HCT116 (cell line): Measurements from ENCODE around the gene TAF4B. TPM values are rescaled to one million over a fixed set of nuclear protein-coding genes. Genes with fewer than 3 reads are reported as not detected.

ENCODE experiments used
- ATAC-seq: fragments of 200-7000 bp; cut with Tn5 transposase; 2 replicates; pipeline ENCODE4 v1.9.1; 2020; ENCODE audit warnings: mild to moderate bottlenecking, moderate library complexity
- BruUV-seq: library from RNA; stranded (reverse); fragments of 400-500 nt; replicated peaks from 2 replicates; lab custom pipeline; 2021; lab: Mats Ljungman, UMichigan
- CTCF ChIA-PET: fragments of 300-600 bp; sonication (Branson Sonifier 250); formaldehyde crosslinking; loops from one replicate; lab custom pipeline; 2021; ENCODE audit warnings: antibody characterized with exemption; lab: Charles Lee
- POLR2A ChIA-PET: fragments of 300-600, 350-600 bp; sonication (Branson Sonifier 250); formaldehyde crosslinking; loops from one replicate; lab custom pipeline; 2021; ENCODE audit warnings: antibody characterized with exemption; lab: Charles Lee
- RAD21 ChIA-PET, 2 experiments: fragments of 300-600 bp; sonication (Branson Sonifier 250); formaldehyde crosslinking; loops; one replicate each; lab custom pipeline; 2023; ENCODE audit warnings: low total read pairs in 2 of 2; ENCODE audit not compliant: uncharacterized antibody in 2 of 2, unreplicated experiment in 2 of 2, low non-redundant PET in 1 of 2; lab: Charles Lee
- DNase-seq: peaks from one replicate; pipeline ENCODE4 v3.0.0-alpha.2; 2010; ENCODE audit warnings: low read depth, low spot score
- H2AFZ ChIP-seq: fragments of 200-600 bp; shearing (Covaris generic), sonication (generic); 2 replicates; pipeline ENCODE4 v1.6.1; 2017; ENCODE audit warnings: low read depth, mixed run types, mixed read lengths, antibody characterized with exemption, low read length; ENCODE audit not compliant: poor library complexity, severe bottlenecking
- H3K27ac ChIP-seq: 2 replicates; pipeline ENCODE4 v1.5.1; 2012; ENCODE audit warnings: low read depth, low read length
- H3K27me3 ChIP-seq: fragments of 200-600 bp; sonication (generic); 2 replicates; pipeline ENCODE4 v1.6.1; 2016; ENCODE audit warnings: mixed run types, low read length, mixed read lengths; ENCODE audit not compliant: insufficient read depth
- H3K36me3 ChIP-seq, 2 experiments: fragments of 200-500 bp in 1 of 2; fragments of 200-600 bp in 1 of 2; sonication (Bioruptor generic) in 1 of 2; sonication (generic) in 1 of 2; 2 replicates each; pipeline versions ENCODE4 v1.5.1 to v1.6.1; 2014 to 2016; ENCODE audit warnings: low read length in 2 of 2, inconsistent platforms in 1 of 2, mixed read lengths in 1 of 2, mixed run types in 1 of 2; ENCODE audit not compliant: insufficient read depth in 2 of 2, control insufficient read depth in 1 of 2
- H3K4me1 ChIP-seq, 2 experiments: fragments of 200-600 bp in 1 of 2; sonication (generic) in 1 of 2; 2 replicates each; pipeline versions ENCODE4 v1.5.1 to v1.6.1; 2012 to 2017; ENCODE audit warnings: low read length in 2 of 2, inconsistent platforms in 1 of 2, mild to moderate bottlenecking in 1 of 2, mixed read lengths in 1 of 2, mixed run types in 1 of 2, moderate library complexity in 1 of 2; ENCODE audit not compliant: insufficient read depth in 2 of 2, control insufficient read depth in 1 of 2
- H3K4me2 ChIP-seq: fragments of 200-600 bp; sonication (generic); 2 replicates; pipeline ENCODE4 v1.6.1; 2017; ENCODE audit warnings: mixed run types, low read length, mixed read lengths
- H3K4me3 ChIP-seq, 2 experiments: fragments of 200-600 bp in 1 of 2; sonication (generic) in 1 of 2; replicated peaks in 1 of 2; 2 replicates each; pipeline ENCODE4 v1.5.1; 2011 to 2016; ENCODE audit warnings: low read length in 2 of 2, control low read depth in 1 of 2, low read depth in 1 of 2, mild to moderate bottlenecking in 1 of 2, mixed read lengths in 1 of 2, mixed run types in 1 of 2
- H3K79me2 ChIP-seq: fragments of 200-600 bp; sonication (generic); 2 replicates; pipeline ENCODE4 v1.6.1; 2017; ENCODE audit warnings: mild to moderate bottlenecking, mixed run types, low read length, moderate library complexity, mixed read lengths; ENCODE audit not compliant: insufficient read depth
- H3K9ac ChIP-seq: fragments of 200-600 bp; sonication (generic); 2 replicates; pipeline ENCODE4 v1.6.1; 2016; ENCODE audit warnings: low read length, mixed read lengths
- H3K9me2 ChIP-seq: fragments of 200-600 bp; sonication (generic), shearing (Covaris generic); 2 replicates; pipeline ENCODE4 v1.6.1; 2017; ENCODE audit warnings: mixed run types, mild to moderate bottlenecking, moderate library complexity; ENCODE audit not compliant: insufficient read depth
- H3K9me3 ChIP-seq, 2 experiments: fragments of 200-500 bp in 1 of 2; fragments of 200-600 bp in 1 of 2; sonication (Bioruptor generic) in 1 of 2; sonication (generic) in 1 of 2; 2 replicates each; pipeline ENCODE4 v1.6.1; 2014 to 2017; ENCODE audit warnings: low read length in 2 of 2, mixed read lengths in 2 of 2, inconsistent platforms in 1 of 2, low read depth in 1 of 2, mild to moderate bottlenecking in 1 of 2, mixed run types in 1 of 2, moderate library complexity in 1 of 2; ENCODE audit not compliant: control insufficient read depth in 1 of 2, insufficient read depth in 1 of 2
- H4K20me1 ChIP-seq: fragments of 200-600 bp; sonication (generic), shearing (Covaris generic); 2 replicates; pipeline ENCODE4 v1.6.1; 2017; ENCODE audit warnings: mixed run types, mild to moderate bottlenecking, moderate library complexity; ENCODE audit not compliant: insufficient read depth
- CBX3 ChIP-seq: IDR thresholded peaks from 2 replicates; pipeline ENCODE4 v1.6.1; 2012; ENCODE audit warnings: low read depth
- CEBPB ChIP-seq: IDR thresholded peaks from 2 replicates; pipeline ENCODE4 v1.6.1; 2012; ENCODE audit warnings: low read depth
- CTCF ChIP-seq, 3 experiments: fragments of 200-600 bp in 1 of 3; sonication (generic) in 1 of 3; IDR thresholded peaks in 2 of 3; conservative IDR thresholded peaks in 1 of 3; 2 replicates each; pipeline ENCODE4 v1.5.1; 2012 to 2017; ENCODE audit warnings: low read depth in 2 of 3, low read length in 2 of 3, antibody characterized with exemption in 1 of 3, borderline replicate concordance in 1 of 3, control low read depth in 1 of 3, mild to moderate bottlenecking in 1 of 3, mixed read lengths in 1 of 3, mixed run types in 1 of 3, moderate library complexity in 1 of 3; ENCODE audit not compliant: insufficient read depth in 1 of 3
- EGR1 ChIP-seq: IDR thresholded peaks from 2 replicates; pipeline ENCODE4 v1.6.1; 2012; ENCODE audit warnings: low read depth
- ELF1 ChIP-seq: IDR thresholded peaks from 2 replicates; pipeline ENCODE4 v1.6.1; 2012; ENCODE audit warnings: low read depth, borderline replicate concordance
- EZH2 ChIP-seq: fragments of 200-600 bp; sonication (generic); IDR thresholded peaks from 2 replicates; pipeline ENCODE4 v1.6.1; 2017; ENCODE audit warnings: antibody characterized with exemption, mixed run types
- EZH2phosphoT487 ChIP-seq: fragments of 200-600 bp; IDR thresholded peaks from 2 replicates; pipeline ENCODE4 v1.6.1; 2018; ENCODE audit warnings: antibody characterized with exemption, borderline replicate concordance
- FOSL1 ChIP-seq: IDR thresholded peaks from 2 replicates; pipeline ENCODE4 v1.6.1; 2012; ENCODE audit warnings: low read depth
- MAX ChIP-seq: IDR thresholded peaks from 2 replicates; pipeline ENCODE4 v1.6.1; 2012
- POLR2A ChIP-seq: IDR thresholded peaks from 2 replicates; pipeline ENCODE4 v1.7.0; 2011; ENCODE audit warnings: borderline replicate concordance; ENCODE audit not compliant: insufficient read depth, insufficient read length; ENCODE audit errors: extremely low read depth
- POLR2AphosphoS5 ChIP-seq: IDR thresholded peaks from 2 replicates; pipeline ENCODE4 v1.6.1; 2011; ENCODE audit warnings: mild to moderate bottlenecking, low read depth, low read length, moderate library complexity
- RAD21 ChIP-seq: IDR thresholded peaks from 2 replicates; pipeline ENCODE4 v1.6.1; 2012; ENCODE audit warnings: low read depth, mild to moderate bottlenecking
- REST ChIP-seq: IDR thresholded peaks from 2 replicates; pipeline ENCODE4 v1.6.1; 2012; ENCODE audit warnings: low read depth
- SIN3A ChIP-seq: IDR thresholded peaks from 2 replicates; pipeline ENCODE4 v1.6.1; 2012; ENCODE audit warnings: low read depth
- SRF ChIP-seq: IDR thresholded peaks from 2 replicates; pipeline ENCODE4 v1.6.1; 2012; ENCODE audit warnings: low read depth
- TCF7L2 ChIP-seq: IDR thresholded peaks from 2 replicates; pipeline ENCODE4 v1.7.0; 2011; ENCODE audit warnings: borderline replicate concordance, inconsistent platforms; ENCODE audit not compliant: insufficient read depth, insufficient read length; ENCODE audit errors: extremely low read depth
- YY1 ChIP-seq: IDR thresholded peaks from 2 replicates; pipeline ENCODE4 v1.6.1; 2011; ENCODE audit warnings: low read length, low read depth, moderate library complexity, mild to moderate bottlenecking; ENCODE audit not compliant: insufficient replicate concordance; ENCODE audit errors: extremely low read depth
- ZFX ChIP-seq: fragments of 450-650 bp; IDR thresholded peaks from 2 replicates; pipeline ENCODE4 v1.6.1; 2017
- intact Hi-C: fragments of 100-400 bp; cut with micrococcal nuclease; formaldehyde crosslinking; loops from 2 replicates; pipeline ENCODE4 v1.10.0; 2022
- total RNA-seq: library from RNA; stranded (reverse); gene quantifications from one replicate; pipeline ENCODE4 v1.2.1, GENCODE V29; 2021; ENCODE audit not compliant: unreplicated experiment
- TF ChIP-seq, protein P1 (sequence below): IDR thresholded peaks from 2 replicates; pipeline ENCODE4 v1.6.1; 2011; ENCODE audit warnings: mild to moderate bottlenecking, low read length, moderate library complexity; ENCODE audit not compliant: insufficient replicate concordance; ENCODE audit errors: extremely low read depth

The TAF4B gene
- total RNA-seq, 1 experiment from 2014 or later, result 17.8 TPM

GRCh38 chr18:26378701-26379100 lies 152.5 kb downstream of the TAF4B start:
- ATAC-seq, result no peak

More at GRCh38 chr18:26378701-26379100, 152.5 kb downstream of the TAF4B start:
- CTCF ChIA-PET, result no interaction called here
- intact Hi-C loops, result no loop called here
- H3K27ac ChIP-seq, result no peak overlapping the region
- no peak for TF ChIP-seq POLR2AphosphoS5
- TF ChIP-seq, protein P1, sequence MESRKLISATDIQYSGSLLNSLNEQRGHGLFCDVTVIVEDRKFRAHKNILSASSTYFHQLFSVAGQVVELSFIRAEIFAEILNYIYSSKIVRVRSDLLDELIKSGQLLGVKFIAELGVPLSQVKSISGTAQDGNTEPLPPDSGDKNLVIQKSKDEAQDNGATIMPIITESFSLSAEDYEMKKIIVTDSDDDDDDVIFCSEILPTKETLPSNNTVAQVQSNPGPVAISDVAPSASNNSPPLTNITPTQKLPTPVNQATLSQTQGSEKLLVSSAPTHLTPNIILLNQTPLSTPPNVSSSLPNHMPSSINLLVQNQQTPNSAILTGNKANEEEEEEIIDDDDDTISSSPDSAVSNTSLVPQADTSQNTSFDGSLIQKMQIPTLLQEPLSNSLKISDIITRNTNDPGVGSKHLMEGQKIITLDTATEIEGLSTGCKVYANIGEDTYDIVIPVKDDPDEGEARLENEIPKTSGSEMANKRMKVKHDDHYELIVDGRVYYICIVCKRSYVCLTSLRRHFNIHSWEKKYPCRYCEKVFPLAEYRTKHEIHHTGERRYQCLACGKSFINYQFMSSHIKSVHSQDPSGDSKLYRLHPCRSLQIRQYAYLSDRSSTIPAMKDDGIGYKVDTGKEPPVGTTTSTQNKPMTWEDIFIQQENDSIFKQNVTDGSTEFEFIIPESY, result no peak
- no peak for TF ChIP-seq ZFX
- no peak for TF ChIP-seq ELF1
- no peak for TF ChIP-seq REST
- no peak for TF ChIP-seq EGR1
- no peak for TF ChIP-seq POLR2A
- no peak for TF ChIP-seq CEBPB
- no peak for TF ChIP-seq FOSL1
- no peak for TF ChIP-seq EZH2phosphoT487
- TF ChIP-seq CBX3, result no peak
- no peak for TF ChIP-seq CTCF (IDR thresholded peaks at IDR 0.05 in 2 of 3, conservative IDR thresholded peaks at IDR 0.05 in 1 of 3; ENCODE audit: borderline replicate concordance in 1 of 3, insufficient read depth in 1 of 3, low read depth in 2 of 3, low read length in 2 of 3)
- no peak for TF ChIP-seq YY1
- no peak for TF ChIP-seq EZH2
- no peak for TF ChIP-seq TCF7L2
- TF ChIP-seq SRF, result no peak
- TF ChIP-seq MAX, result no peak
- no peak for TF ChIP-seq RAD21
- no peak for TF ChIP-seq SIN3A
- TF ChIP-seq, all 23 proteins: peak for 0
- Histone ChIP-seq H3K27me3 (no peaks in the 10 kb centered on the region), H4K20me1 (peaks cover 4% of the 10 kb centered on the region; the same call in 1 of the 2 replicates), H3K79me2 (no peaks in the 10 kb centered on the region), H3K36me3 (no peaks in the 10 kb centered on the region), H3K4me1 (no peaks in the 10 kb centered on the region), H3K9ac (no peak overlapping the region), H3K4me3 (no peak overlapping the region), H2AFZ (no peak overlapping the region), H3K9me3 (no peaks in the 10 kb centered on the region), H3K4me2 (no peak overlapping the region), H3K9me2 (no peaks in the 10 kb centered on the region)
- no peak for DNase-seq
- RAD21 ChIA-PET, result no interaction called here
- POLR2A ChIA-PET, result no interaction called here
- no TSS peak for BruUV-seq
